PFSK-1 (cell line): ENCODE results near the gene PCDH10.

ENCODE experiments used
- FOXP2 ChIP-seq: optimal IDR thresholded peaks from 2 replicates; pipeline ENCODE3; 2011; ENCODE audit warnings: borderline replicate concordance, control low read depth, inconsistent platforms; ENCODE audit not compliant: insufficient read depth; ENCODE audit errors: extremely low read length, extremely low read depth
- POLR2AphosphoS5 ChIP-seq: IDR thresholded peaks from 2 replicates; pipeline ENCODE4 v1.6.1; 2012; ENCODE audit warnings: low read depth, mild to moderate bottlenecking, control low read depth, low read length, moderate library complexity
- REST ChIP-seq, 2 experiments: IDR thresholded peaks; 2 replicates each; pipeline versions ENCODE4 v1.6.1 to v1.8.0; 2011 to 2012; ENCODE audit warnings: low read depth in 2 of 2, low read length in 2 of 2, control low read depth in 1 of 2, inconsistent platforms in 1 of 2, mild to moderate bottlenecking in 1 of 2, moderate library complexity in 1 of 2; ENCODE audit not compliant: insufficient read depth in 1 of 2
- SIN3A ChIP-seq: IDR thresholded peaks from 2 replicates; pipeline ENCODE4 v1.6.1; 2012; ENCODE audit warnings: mild to moderate bottlenecking, low read length, moderate library complexity, borderline replicate concordance; ENCODE audit not compliant: insufficient read depth
- TAF1 ChIP-seq: IDR thresholded peaks from 2 replicates; pipeline ENCODE4 v1.6.1; 2012; ENCODE audit warnings: low read length, control low read depth, borderline replicate concordance; ENCODE audit not compliant: insufficient read depth

Gene PCDH10

GRCh38 chr4:133145241-133145640 is 3.9 kb upstream of the PCDH10 start:
- TF ChIP-seq TAF1 (no peak), POLR2AphosphoS5 (no peak), FOXP2 (no peak), REST (IDR thresholded peaks at IDR 0.05; ENCODE audit: insufficient read depth in 1 of 2, low read depth in 2 of 2, low read length in 2 of 2) (no peak), SIN3A (no peak)

GRCh38 chr4:133145758-133146573 is 3.1 kb upstream of the PCDH10 start:
- TF ChIP-seq REST (IDR thresholded peaks at IDR 0.05; ENCODE audit: insufficient read depth in 1 of 2, low read depth in 2 of 2, low read length in 2 of 2) (no peak), TAF1 (no peak), POLR2AphosphoS5 (no peak), FOXP2 (no peak), SIN3A (no peak)

GRCh38 chr4:133146574-133147241 is 2.4 kb upstream of the PCDH10 start:
- TF ChIP-seq FOXP2 (no peak), TAF1 (no peak), REST (IDR thresholded peaks at IDR 0.05; ENCODE audit: insufficient read depth in 1 of 2, low read depth in 2 of 2, low read length in 2 of 2) (no peak), SIN3A (no peak), POLR2AphosphoS5 (no peak)

GRCh38 chr4:133147286-133147821 is 1.7 kb upstream of the PCDH10 start:
- TF ChIP-seq SIN3A (no peak), REST (IDR thresholded peaks at IDR 0.05; ENCODE audit: insufficient read depth in 1 of 2, low read depth in 2 of 2, low read length in 2 of 2) (no peak), POLR2AphosphoS5 (no peak), TAF1 (no peak), FOXP2 (no peak)
